Spinal cord (tissue), 10 donors: Measurements from ENCODE around the gene ZER1. TPM values are rescaled to one million over a fixed set of nuclear protein-coding genes. Genes with fewer than 3 reads are reported as not detected.
"Not testable (repeated sequence)": the region's sequence is repeated elsewhere in the genome, so short reads cannot be mapped to it uniquely, and the experiment has no call there.

Experiments used
- DNase-seq, 6 donors: peaks; one replicate each; pipeline versions ENCODE4 v3.0.0 to v3.0.0-alpha.2; 2013 to 2015; ENCODE audit warnings: low spot score in 6 of 6, low read depth in 4 of 6
- H3K27ac ChIP-seq: one replicate; pipeline ENCODE4 v1.5.1; 2013; ENCODE audit warnings: low read depth, low read length, control low read depth
- H3K27me3 ChIP-seq: one replicate; pipeline ENCODE4 v1.6.1; 2013; ENCODE audit warnings: low read length; ENCODE audit not compliant: control insufficient read depth, insufficient read depth
- H3K36me3 ChIP-seq: one replicate; pipeline ENCODE4 v1.6.1; 2013; ENCODE audit warnings: low read length; ENCODE audit not compliant: control insufficient read depth, insufficient read depth
- H3K4me1 ChIP-seq: one replicate; pipeline ENCODE4 v1.6.1; 2013; ENCODE audit warnings: low read length; ENCODE audit not compliant: control insufficient read depth, insufficient read depth
- H3K4me3 ChIP-seq: one replicate; pipeline ENCODE4 v1.5.1; 2013; ENCODE audit warnings: low read depth, low read length, control low read depth
- H3K9me3 ChIP-seq: one replicate; pipeline ENCODE4 v1.6.1; 2013; ENCODE audit warnings: low read length; ENCODE audit not compliant: control insufficient read depth, insufficient read depth
- WGBS: methylation state at CpG from one replicate; pipeline ENCODE4 v1.1.5; 2013; ENCODE audit warnings: missing lambda C conversion rate; ENCODE audit not compliant: insufficient coverage; 5-methylcytosine and 5-hydroxymethylcytosine counted together
- polyA plus RNA-seq, 2 donors: library from polyadenylated mRNA; unstranded; fragments of 120-200 nt; gene quantifications; one replicate each; pipeline ENCODE4 v1.2.1, GENCODE V29; 2013; ENCODE audit not compliant: insufficient read length in 2 of 2
- total RNA-seq, 2 donors: library from RNA; depleted of rRNA in 1 of 2; stranded (reverse); fragments of 120-200 nt in 1 of 2; fragments of >200 nt in 1 of 2; gene quantifications; one replicate each; pipeline versions ENCODE4 v1.2.3 to v1.2.4, GENCODE V29; 2013 to 2014
- donor health status: healthy.

Gene ZER1
- total and polyA plus RNA-seq, 4 donors: 23.1 to 55.3 (median 42.8) TPM

- peaks cover 17% of the 10 kb centered on the region for H3K36me3 ChIP-seq
- H3K27me3 ChIP-seq: no peaks in the 10 kb centered on the region
- no peaks in the 10 kb centered on the region for H3K9me3 ChIP-seq
- peaks cover 18% of the 10 kb centered on the region for H3K4me1 ChIP-seq
- peak within 1 kb of the TSS; percentile 40 for H3K27ac ChIP-seq
- whole genome bisulfite sequencing: 0% methylated on average over 65 of the region's 65 CpGs
- DNase-seq: peak in 3 of 6 donors; percentile 64 to 91 (median 83)
- peak within 1 kb of the TSS; percentile 43 for H3K4me3 ChIP-seq
Observed at GRCh38 chr9:128702445-128702948, 69.2 kb downstream of the ZER1 start, which contains the start of gene PKN3. Gene PKN3 (plus strand): TSS chr9:128702503. CDS start chr9:128702916, 413 bp downstream.

GRCh38 chr9:128701227-128701854 lies 70.4 kb downstream of the ZER1 start:
- Histone ChIP-seq H3K9me3 (no peaks in the 10 kb centered on the region), H3K27ac (no peak overlapping the region), H3K36me3 (peaks cover 13% of the 10 kb centered on the region), H3K4me3 (no peak overlapping the region), H3K27me3 (no peaks in the 10 kb centered on the region), H3K4me1 (peaks cover 18% of the 10 kb centered on the region)
- WGBS: 80% methylated on average over 10 of the region's 10 CpGs
- no peak for DNase-seq

- H3K9me3 ChIP-seq, H3K4me3 ChIP-seq, H3K27me3 ChIP-seq, DNase-seq, H3K27ac ChIP-seq, H3K36me3 ChIP-seq: not testable (repeated sequence)
- H3K4me1 ChIP-seq: peaks cover 18% of the 10 kb centered on the region
- WGBS: 97% methylated on average over 7 of the region's 30 CpGs
Observed at GRCh38 chr9:128699096-128699795, 72.5 kb downstream of the ZER1 start.

GRCh38 chr9:128696923-128697707 lies 74.6 kb downstream of the ZER1 start:
- Histone ChIP-seq H3K9me3 (no peaks in the 10 kb centered on the region), H3K27ac (no peak overlapping the region), H3K36me3 (peaks cover 17% of the 10 kb centered on the region), H3K4me1 (peaks cover 3% of the 10 kb centered on the region), H3K4me3 (no peak overlapping the region), H3K27me3 (no peaks in the 10 kb centered on the region)
- WGBS: 40% methylated on average over 2 of the region's 8 CpGs
- DNase-seq: no peak

GRCh38 chr9:128694344-128694743 lies 77.4 kb downstream of the ZER1 start:
- 100% methylated on average over 1 of the region's 6 CpGs for WGBS
- H3K9me3 ChIP-seq: no peaks in the 10 kb centered on the region
- no peak overlapping the region for H3K27ac ChIP-seq
- no peaks in the 10 kb centered on the region for H3K27me3 ChIP-seq
- peaks cover 21% of the 10 kb centered on the region for H3K36me3 ChIP-seq
- DNase-seq: no peak
- peaks cover 4% of the 10 kb centered on the region for H3K4me1 ChIP-seq
- no peak overlapping the region for H3K4me3 ChIP-seq

GRCh38 chr9:128693738-128694137 lies 78.0 kb downstream of the ZER1 start:
- WGBS: 90% methylated on average over 2 of the region's 3 CpGs
- peaks cover 21% of the 10 kb centered on the region for H3K36me3 ChIP-seq
- H3K9me3 ChIP-seq, DNase-seq, H3K27ac ChIP-seq, H3K4me3 ChIP-seq, H3K4me1 ChIP-seq, H3K27me3 ChIP-seq: not testable (repeated sequence)

GRCh38 chr9:128690684-128691034 lies 81.1 kb downstream of the ZER1 start:
- DNase-seq: no peak
- Histone ChIP-seq H3K4me1 (peaks cover 15% of the 10 kb centered on the region), H3K9me3 (no peaks in the 10 kb centered on the region), H3K27me3 (no peaks in the 10 kb centered on the region), H3K4me3 (peak overlapping the region; percentile 83), H3K36me3 (peaks cover 13% of the 10 kb centered on the region), H3K27ac (no peak overlapping the region)
- WGBS: 7% methylated on average over 2 of the region's 5 CpGs

- H3K27ac ChIP-seq: peak overlapping the region; percentile 64
Observed at GRCh38 chr9:128689820-128690683, 81.7 kb downstream of the ZER1 start.

GRCh38 chr9:128689293-128689774 lies 82.4 kb downstream of the ZER1 start:
- no peaks in the 10 kb centered on the region for H3K9me3 ChIP-seq
- H3K4me3 ChIP-seq: peak overlapping the region; percentile 46
- H3K36me3 ChIP-seq: peaks cover 13% of the 10 kb centered on the region
- H3K4me1 ChIP-seq: peaks cover 22% of the 10 kb centered on the region
- peak in 1 of 6 donors; percentile 85 for DNase-seq
- 0% methylated on average over 58 of the region's 80 CpGs for WGBS
- H3K27ac ChIP-seq: peak overlapping the region; percentile 84
- H3K27me3 ChIP-seq: peaks cover 3% of the 10 kb centered on the region

More at GRCh38 chr9:128689820-128690683, 81.7 kb downstream of the ZER1 start:
- Histone ChIP-seq H3K4me1 (peaks cover 15% of the 10 kb centered on the region), H3K36me3 (peaks cover 13% of the 10 kb centered on the region), H3K27me3 (no peaks in the 10 kb centered on the region), H3K4me3 (peak overlapping the region; percentile 83), H3K9me3 (no peaks in the 10 kb centered on the region)
- DNase-seq: peak in 2 of 6 donors; percentile 85 to 87
- WGBS: under 1% methylated on average over 58 of the region's 83 CpGs
